Fibroblast of skin of scalp (primary cell): ENCODE data around the gene SEPTIN10.

Experiments
- DNase-seq: peaks from one replicate; pipeline ENCODE4 v3.0.0-alpha.2; 2013

Gene SEPTIN10

DNA sequence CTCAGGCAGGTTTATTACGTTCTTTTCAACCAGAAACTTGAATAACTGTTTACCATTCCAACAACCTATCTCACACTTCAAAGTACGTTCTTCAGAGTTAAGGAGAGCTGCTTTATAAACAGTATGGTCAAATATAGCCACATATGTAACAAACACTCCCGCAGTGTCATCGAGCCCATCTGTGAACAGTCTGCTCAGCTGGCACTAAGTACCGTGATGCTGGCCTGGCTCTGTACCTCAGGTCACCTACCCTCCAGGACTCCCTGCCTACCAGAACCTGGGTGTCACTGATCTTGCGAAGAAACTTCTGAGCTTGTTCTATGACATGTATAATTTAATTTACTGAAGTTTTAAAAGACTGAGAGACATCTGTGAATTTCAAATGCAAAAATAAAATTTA is 71.4 kb downstream of the SEPTIN10 start:
- DNase-seq = no peak

DNA sequence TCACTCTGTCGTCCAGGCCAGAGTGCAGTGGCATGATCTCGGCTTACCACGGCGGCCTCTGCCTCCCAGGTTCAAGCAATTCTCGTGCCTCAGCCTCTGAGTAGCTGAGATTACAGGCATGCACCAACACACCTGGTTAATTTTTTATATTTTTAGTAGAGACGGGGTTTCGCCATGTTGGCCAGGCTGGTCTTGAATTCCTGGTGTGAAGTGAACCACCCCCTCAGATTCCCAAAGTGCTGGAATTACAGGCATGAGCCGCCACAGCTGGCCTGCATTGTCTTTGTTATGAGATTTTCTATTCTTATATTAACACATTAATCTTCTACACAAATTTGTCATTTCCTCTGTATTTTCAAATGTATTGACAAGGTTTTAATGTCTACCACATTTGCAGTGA is 75.2 kb downstream of the SEPTIN10 start:
- DNase-seq = no peak

DNA sequence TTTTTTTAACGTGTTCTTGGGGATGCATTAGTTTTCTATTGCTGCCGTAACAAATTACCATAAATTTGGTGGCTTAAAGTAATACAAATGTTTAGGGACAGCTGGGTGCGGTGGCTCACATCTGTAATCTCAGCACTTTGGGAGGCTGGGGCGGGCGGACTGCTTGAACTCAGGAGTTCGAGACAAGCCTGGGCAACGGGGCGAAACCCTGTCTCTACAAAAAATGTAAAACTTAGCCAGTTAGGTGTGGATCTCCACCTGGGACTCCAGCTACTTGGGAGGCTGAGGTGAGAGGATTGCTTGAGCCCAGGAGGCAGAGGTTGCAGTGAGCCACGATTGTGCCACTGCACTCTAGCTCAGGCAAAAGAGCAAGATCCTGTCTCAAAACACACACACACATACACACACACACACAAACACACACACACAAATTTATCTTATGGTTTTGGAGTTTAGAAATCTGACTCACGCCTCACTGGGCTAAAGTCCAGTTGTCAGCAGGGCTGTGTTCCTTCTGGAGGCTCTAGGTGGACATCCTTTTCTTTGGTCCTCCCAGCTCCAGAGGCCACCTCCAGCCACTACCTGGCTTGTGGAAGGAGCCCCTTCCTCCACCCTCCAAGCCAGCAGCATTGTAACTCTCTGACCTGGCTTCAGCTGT is 76.1 kb downstream of the SEPTIN10 start:
- no peak for DNase-seq

DNA sequence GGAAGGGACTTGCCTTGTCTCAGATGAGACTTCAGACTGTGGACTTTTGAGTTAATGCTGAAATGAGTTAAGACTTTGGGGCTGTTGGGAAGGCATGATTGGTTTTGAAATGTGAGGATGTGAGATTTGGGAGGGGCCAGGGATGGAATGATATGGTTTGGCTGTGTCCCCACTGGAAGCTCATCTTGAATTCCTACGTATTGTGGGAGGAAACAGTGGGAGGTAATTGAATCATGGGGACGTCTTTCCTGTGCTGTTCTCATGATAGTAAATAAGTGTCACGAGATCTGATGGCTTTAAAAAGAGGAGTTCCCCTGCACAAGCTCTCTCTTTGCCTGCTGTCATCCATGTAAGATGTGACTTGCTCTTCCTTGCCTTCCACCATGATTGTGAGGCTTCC is 77.2 kb downstream of the SEPTIN10 start:
- DNase-seq = peak; percentile 58

DNA sequence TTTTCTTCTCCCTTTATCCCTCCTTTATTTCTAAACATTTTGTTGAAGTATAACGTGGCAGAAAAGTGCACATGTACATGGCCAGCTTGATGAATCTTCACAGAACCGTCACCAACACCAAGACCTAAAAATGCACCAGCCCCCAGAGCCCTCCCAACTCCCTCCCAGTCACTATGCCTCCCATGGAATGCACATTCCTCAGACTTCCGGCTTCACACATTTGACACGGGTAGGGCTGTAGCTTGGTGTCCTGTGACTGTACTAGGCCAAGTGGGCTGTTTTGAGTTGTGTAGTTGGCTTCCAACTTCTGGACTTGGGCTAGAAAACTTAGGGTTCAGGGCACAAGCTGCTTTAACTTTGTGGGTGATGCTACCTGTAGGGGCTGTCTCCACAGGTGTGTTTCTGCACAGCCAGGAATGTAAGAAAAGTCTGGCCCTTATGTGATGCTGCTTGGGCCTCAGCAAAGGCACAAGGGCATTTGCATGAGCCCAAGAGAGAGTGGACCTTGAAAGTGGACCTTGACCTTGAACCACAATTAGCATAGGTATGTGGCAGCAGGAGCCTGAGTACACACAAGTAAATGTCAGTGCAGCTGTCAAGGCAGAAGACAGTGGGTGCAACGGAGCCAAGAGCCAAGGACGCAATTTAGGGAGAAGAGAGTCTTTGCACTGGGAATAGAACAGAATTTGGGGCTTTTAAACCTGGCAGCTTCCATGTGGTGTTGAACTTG is 78.4 kb downstream of the SEPTIN10 start:
- peak; percentile 59 for DNase-seq

DNA sequence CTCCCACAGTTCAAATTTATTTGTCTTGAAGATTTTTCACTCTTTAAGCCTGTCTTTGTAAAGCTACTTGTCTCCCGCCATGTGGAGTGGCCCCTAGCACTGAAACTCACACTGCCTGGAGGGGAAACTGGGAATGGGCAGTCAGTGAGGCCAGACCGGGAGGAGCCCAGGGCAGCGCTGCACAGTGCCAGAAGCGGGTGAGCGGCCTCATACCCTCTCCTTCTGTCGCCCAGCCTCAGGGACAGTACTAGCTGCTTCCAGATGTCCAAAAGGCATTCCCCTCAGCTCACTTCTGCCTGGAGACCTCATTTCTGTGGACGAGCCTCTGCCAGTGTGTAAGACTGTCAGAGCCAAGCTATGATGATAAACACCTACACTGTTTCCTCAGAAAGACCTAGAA is 79.9 kb downstream of the SEPTIN10 start:
- no peak for DNase-seq

DNA sequence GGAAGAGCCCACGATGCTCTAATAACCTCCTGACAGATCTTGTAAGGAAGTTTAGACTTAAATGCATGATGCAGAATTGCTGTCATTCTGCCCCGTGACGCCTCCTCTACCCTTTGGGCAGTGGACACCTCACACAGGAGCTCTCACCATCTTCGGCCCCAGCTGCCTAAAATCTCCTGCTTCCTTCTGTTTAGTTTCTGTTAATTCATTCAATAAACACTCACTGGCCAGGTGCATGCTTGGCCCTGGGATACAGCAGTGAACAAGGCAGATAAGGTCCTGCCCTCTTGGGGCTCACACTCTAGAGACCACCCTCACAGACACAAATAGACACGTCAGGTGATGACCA is 81.1 kb downstream of the SEPTIN10 start:
- no peak for DNase-seq

DNA sequence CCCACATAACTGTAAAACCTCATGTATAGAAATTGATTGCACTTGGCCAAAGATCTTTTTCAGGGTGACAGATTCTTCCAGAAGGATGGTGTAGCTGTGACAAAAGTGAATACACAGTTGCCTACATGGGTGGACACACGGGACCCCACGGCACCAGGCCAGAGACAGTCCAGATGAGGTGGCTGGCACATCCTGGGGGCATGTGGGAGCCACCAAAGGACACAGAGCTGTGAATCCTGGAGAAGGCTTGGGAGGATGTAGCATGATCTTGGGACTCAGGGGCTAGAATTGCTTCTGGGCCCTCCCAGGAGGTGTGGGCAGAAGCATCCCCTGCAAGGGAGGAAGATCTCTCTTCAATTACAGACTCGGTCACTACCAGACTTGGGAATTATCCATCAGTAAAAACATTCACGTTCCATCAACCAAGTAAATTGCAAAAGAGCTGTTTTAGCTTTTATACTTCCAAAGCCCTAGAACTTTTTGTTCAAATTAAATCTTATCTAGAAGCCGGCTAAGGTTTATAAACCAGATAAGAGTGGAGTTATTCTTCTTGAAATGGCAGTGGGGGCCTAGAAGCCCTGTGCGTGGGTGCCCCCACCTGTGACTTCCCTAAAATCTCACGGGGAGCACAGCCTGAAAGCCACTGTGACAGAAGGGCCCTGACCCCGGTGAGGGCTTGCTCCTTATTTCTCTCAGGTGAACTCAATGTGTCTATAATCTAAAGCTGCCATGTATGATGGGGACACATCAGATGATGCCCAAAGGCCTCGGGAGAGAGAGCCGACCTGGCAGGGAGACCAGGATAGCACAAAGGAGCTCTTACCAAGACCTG is 81.7 kb downstream of the SEPTIN10 start:
- DNase-seq = no peak

DNA sequence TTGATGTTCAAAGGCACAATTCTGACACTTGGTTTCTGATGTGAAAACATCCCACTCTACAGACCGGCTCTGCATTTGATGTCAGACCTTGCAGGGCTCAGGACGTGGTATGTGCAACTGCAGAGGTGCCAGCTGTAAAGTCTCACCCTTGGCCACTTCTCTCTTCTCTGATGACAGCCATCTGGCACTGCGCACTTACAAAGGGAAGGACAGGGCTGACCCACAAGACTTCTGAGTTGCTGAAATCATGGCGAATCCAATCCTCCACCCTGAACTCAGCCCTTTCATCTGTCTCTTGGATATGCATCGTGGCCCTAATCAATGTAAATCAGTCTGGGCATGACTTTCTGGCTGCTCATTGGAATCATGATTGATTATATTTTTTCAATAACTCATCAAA is 82.5 kb downstream of the SEPTIN10 start:
- no peak for DNase-seq

DNA sequence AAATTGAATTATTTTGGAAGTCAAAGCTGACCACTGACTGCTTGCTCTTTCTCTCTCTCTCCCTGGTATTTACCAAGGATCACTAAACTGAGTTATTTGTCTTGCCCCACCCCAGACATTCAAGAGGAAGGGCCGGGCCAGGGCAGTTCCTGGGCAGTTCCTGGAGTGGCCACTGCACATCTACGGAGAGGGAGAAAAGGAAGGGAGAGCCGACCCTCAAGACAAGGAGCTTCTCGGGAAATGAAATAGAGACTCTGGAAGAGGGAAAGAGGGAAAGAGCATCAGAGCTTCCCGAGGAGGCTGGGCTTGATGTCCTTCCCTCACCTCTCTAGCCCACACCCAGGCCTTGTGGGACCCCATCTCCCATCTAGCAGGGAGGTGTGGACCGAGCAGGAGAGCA is 83.1 kb downstream of the SEPTIN10 start:
- DNase-seq = no peak

DNA sequence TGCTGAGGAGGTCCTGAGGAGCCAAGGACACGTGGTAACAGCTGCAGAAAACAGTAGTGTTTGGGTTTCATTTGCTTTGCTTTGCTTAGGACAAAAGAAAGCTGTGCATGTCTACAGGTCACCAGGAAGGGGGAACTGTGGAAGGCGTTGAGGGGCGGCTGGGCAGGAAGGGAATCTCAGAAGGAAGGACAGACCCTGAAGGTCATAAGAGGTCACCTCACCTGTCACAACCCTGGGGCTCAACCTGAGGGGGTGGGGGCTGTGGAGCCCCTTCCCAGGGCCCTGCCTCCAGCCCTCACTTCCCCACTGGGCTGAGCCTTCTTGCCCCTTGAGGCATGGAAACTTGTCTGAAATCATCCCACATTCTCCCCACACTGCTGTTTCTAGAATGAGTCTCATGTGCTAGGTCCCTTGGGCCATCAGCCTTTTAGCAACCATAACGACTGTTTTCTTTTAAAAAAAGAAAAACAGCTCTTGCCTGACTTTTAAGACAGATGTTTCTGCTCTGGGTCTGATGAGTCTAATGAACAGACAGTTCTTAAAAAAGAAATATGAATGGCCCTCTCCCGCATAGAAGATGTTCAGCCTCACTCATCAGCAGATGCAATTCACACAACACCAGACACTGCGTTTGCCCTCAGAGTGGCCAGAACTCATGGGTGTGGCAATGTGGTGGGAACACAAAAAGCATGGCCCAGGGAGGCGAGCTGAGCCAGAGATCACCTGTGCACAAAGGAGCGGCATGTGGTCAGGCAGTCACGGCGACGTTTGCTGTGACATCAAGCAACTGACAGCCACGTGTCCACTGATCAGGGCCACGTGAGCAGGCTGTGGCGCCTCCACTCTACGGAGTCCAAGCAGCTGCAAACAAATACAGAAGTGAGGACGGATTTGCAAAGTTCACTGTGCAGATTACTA is 84.0 kb downstream of the SEPTIN10 start:
- DNase-seq = peak; percentile 51

DNA sequence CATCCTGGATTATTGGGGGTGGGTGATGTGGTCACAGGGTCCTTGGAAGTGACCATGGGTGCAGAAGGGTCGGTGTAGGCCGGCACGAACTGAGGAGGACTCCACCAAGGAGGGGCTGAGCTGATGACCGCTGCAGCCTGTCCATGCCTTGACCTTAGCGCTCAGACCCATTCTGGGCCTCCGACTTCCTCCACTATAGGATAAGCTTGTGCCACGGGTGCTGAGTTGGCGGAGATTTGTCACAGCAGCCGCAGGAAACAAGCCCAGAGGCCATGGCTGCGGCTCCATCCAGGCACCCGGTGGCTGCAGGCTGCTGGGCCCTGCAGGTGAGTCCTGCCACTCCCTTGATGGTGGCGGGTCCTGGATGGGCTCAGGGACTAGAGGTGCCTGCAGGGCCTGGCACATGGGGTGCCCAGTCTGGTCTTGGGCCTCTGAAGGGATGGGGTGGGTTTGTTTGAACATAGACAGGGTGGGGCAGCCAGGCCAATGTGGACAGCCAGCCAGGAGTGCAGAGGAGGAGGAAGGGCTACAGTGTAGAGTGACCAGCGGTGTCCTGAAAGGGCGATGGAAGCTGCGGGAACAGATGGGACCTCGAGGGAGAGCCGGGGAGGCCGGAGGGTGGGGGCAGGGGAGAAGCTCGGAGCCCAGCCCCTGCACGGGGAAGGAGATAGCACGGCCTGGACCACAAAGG is 84.8 kb downstream of the SEPTIN10 start:
- DNase-seq = no peak

DNA sequence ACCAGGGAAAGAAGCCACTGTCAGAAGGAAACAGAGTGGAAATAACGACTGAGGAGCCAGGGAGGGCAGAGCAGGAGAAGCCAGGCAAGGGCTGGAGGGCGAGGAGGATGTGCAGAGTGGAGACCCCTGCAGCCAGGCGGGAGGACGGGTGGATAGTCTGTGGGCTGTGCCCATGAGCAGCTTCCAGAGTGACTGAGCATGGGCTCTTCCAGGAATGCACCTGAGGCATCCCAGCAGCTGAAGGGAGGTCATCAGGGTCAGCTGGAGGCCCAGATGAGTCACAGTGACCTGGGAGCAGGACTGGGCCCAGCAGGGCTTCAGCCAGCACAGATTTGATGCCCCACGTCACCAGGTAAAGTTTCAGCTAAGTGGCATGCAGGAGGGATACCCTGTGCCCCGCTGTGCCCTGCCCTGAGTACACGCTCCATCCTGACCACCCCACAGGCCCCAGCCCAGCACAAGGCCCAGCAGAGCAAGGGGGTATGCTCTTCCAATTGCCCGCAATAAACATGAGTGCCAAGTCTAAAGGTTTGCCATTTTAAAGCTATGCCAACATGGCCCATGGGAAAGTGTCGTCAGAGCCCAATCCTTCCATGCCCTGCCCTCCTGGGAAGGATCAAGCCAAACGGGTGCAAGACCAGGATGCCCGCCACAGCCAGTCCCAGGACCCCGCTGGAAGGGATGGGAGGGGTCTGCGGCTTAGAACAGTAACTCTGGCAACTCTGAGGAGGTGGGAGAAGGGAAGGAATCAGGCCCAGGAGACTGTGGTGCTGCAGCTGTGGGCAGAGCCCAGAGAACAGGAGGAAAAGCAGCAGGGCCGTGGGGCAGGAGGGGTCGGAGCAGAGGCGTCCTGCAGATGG is 85.7 kb downstream of the SEPTIN10 start:
- no peak for DNase-seq

DNA sequence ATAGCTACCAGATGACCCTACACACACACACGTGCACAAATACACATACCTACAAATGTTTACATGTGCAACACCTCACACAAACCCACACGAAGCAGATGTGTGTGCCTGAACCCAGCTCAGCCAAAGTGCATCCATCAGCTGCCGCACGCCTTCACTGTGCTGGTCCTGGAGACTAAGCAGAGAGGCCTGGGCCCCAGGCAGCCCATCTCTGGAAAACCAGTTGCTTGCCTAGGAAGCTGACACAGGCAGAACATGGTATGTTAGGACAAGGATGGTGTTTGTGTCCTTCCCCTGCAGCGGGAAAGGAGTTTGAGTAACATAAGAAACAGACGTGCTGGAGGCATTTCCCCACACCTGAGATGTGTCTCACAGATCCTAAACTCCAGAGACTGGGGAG is 86.7 kb downstream of the SEPTIN10 start:
- no peak for DNase-seq

DNA sequence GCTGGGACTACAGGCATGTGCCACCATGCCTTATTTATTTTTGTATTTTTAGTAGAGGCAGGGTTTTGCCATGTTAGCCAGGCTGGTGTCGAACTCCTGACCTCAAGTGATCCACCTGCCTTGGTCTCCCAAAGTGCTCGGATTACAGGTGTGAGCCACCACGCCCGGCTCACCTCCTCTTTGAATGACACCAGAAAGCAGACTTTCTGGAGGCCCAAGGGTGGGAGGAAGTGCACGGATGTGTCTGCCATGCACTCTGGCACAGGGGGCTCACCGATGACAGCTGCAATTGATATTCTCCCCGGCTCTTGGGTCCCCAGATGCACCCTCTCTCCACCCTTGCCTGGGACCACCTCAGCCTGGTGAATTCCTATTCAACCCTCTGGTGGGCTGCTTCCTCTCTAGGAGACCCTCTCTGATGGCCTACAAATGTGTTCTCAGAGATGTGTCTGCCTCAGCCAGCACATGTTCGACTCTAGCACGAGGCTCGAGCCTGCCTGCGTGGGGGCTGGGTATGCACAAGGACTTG is 87.3 kb downstream of the SEPTIN10 start:
- no peak for DNase-seq

DNA sequence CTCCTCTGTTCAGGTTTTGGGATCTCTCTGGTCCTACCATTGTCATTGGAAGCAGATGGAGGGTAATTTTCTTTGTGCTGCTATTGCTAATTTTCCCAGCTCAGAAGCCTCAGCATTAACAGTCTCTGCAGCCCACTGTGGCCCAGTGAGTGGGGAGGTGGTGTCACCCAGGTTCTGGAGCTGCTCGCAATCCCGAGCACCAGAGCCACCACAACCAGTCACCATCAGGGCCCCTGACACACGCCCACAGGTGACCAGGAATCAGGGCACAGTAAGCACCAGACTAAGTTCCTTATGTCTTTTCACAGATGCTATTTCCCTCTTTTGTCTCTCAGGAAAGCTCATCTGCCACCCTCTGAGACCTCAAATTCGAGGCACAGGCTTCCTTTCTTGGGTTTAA is 87.9 kb downstream of the SEPTIN10 start:
- DNase-seq = no peak

DNA sequence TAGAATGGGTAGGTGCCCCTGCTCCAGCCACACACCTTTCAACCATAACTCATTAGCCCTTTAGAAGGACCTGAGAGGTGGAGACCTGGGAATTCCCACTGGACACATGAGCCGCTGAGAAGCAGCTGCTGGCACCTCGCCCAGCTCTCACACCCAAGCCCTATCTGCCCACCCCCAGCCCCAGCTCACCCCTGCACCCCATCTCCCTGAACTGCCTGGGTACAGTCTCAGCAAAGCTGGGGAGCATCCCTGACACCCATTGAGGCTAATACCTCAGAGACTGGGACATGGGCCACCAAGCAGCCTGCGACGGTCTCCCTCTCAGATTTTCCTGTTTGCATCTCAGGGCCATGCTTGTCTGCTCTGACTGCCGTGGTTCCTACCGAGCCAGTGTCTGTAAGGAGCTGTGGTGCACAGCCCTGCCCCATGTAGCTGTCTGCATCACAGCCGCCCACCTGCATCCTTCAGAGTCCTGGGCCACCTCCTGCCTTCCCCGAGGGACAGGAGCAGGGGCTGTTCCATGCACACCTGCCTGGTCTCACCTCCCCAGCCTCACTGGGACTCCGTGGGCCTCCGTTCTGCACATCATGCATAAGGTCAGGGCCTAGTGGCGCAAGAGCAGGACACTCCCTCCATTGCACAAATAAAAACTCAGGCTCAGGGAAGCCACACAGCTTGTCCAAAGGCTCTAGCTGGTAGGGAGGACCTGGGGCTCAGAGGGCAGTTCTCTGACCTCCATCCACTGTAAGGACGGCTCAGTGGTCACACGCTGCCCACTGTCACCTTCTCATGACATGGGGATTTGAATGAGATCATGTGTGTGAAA is 90.0 kb downstream of the SEPTIN10 start:
- DNase-seq = no peak

DNA sequence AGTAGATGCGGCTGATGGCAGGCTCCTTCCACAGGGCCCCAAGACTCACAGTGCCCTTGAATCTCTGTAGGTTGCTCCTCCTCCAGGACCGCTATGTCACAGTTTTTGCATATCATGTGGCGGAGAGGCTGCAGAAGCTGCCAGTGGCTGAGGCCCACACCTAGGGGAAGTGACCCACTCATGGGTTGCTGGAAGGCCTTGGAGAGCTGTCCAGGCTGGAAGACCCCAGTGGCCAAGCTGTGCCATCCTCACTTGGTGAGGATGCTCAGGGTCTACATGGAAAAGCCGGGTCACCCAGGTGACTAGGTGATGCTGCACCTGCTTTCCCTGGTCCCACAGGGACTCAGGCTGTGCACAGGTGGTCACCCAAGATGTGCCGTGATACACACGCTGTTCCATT is 90.6 kb downstream of the SEPTIN10 start:
- no peak for DNase-seq

DNA sequence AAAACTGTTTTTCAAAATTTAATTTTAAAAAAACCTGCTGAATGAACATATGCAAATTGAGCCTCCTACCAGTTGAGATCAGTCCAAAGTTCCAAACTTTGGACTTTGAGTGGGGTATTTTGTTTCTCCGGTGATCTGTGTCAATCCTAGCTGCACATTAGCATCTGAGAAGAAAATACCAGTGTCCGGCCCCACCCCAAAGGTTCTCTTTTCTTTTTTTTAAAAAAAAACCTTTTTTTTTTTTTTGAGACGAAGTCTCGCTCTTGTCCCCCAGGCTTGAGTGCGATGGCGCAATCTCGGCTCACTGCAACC is 91.7 kb downstream of the SEPTIN10 start:
- no peak for DNase-seq
